Bronchus fibroblast of lung (primary cell): Measurements from ENCODE around the gene OR13H1. TPM values are rescaled to one million over a fixed set of nuclear protein-coding genes. Genes with fewer than 3 reads are reported as not detected.

Experiments used
- total RNA-seq: library from RNA; depleted of rRNA; stranded (reverse); fragments of >200 nt; gene quantifications from 2 replicates; pipeline ENCODE4 v1.2.3, GENCODE V29; 2015

OR13H1 gene, protein sequence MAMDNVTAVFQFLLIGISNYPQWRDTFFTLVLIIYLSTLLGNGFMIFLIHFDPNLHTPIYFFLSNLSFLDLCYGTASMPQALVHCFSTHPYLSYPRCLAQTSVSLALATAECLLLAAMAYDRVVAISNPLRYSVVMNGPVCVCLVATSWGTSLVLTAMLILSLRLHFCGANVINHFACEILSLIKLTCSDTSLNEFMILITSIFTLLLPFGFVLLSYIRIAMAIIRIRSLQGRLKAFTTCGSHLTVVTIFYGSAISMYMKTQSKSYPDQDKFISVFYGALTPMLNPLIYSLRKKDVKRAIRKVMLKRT
- not detected in 2 replicates for total RNA-seq

DNA sequence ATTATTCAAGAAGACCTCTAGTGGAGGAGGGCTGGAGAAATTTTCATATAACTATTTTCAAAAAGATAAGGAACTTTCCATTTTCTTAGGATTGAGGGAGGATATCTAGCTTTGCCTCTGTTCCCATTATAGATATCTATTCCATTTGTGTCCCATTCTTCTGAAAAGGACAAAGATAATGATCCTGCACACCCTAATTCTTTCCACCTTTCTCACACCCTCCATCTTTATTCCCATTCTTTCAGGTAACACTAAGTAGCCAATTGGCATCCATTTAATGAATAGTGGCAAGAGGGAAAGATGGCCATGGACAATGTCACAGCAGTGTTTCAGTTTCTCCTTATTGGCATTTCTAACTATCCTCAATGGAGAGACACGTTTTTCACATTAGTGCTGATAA lies at the start of gene OR13H1:
OR13H1 (plus strand) TSS at position 301 of the 400 bp plus-strand sequence; CDS start at position 301, 0 bp downstream.

